Astrocyte of the spinal cord (primary cell): ENCODE measurements around the gene DDHD1.

Experiments used
- DNase-seq: peaks from one replicate; pipeline ENCODE4 v3.0.0; 2011; ENCODE audit warnings: low read depth, low spot score
- H3K4me3 ChIP-seq: 2 replicates; pipeline ENCODE4 v1.5.1; 2011; ENCODE audit warnings: low read depth, mild to moderate bottlenecking, low read length, moderate library complexity
- CTCF ChIP-seq: IDR thresholded peaks from 2 replicates; pipeline ENCODE4 v1.5.1; 2012; ENCODE audit warnings: low read depth, mild to moderate bottlenecking, low read length, inconsistent platforms
- in situ Hi-C: cut with HindIII; loops from 2 replicates; pipeline ENCODE4 v1.10.0; 2017; ENCODE audit warnings: low sequenced_read_pairs

Gene DDHD1

GRCh38 chr14:53152184-53152886 lies 788 bp downstream of the DDHD1 start:
- in situ Hi-C loops, result no loop called here
- no peak for TF ChIP-seq CTCF
- H3K4me3 ChIP-seq, result peak overlapping the region; percentile 85
- peak; percentile 55 for DNase-seq

DNA sequence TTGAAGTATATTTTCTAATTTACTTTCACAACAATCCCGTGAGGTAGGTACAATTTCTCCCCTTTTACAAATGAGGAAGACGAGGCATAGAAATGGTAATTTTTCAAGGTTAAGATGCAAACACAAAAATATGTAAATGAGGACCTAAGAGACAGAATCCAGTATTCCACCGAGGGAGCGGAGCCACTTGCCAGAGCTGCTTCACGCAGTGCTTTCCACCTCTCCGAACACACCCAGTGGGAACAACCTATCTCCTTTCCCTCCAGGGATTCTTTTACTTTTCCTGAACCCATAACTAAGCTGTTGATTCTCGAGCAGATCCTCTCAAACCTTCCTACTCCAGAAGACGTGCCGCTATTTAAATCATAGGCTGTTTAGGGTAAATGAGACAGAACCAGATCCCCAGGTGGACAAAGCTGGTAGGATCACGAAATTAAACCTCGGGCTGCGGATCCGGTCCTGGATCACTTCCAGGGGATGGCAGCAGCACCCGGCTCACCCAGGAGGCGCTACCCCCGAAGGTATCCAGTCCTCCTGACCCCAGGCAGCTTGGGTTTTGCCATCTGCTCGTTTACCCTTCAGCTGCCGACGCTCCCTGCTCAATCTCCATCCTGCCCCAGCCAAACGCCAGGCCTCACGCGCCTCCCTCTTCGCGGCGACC lies 1.5 kb downstream of the DDHD1 start:
- TF ChIP-seq CTCF, result no peak
- in situ Hi-C loops, result no loop called here
- peak; percentile 47 for DNase-seq
- H3K4me3 ChIP-seq, result peak overlapping the region; percentile 85

DNA sequence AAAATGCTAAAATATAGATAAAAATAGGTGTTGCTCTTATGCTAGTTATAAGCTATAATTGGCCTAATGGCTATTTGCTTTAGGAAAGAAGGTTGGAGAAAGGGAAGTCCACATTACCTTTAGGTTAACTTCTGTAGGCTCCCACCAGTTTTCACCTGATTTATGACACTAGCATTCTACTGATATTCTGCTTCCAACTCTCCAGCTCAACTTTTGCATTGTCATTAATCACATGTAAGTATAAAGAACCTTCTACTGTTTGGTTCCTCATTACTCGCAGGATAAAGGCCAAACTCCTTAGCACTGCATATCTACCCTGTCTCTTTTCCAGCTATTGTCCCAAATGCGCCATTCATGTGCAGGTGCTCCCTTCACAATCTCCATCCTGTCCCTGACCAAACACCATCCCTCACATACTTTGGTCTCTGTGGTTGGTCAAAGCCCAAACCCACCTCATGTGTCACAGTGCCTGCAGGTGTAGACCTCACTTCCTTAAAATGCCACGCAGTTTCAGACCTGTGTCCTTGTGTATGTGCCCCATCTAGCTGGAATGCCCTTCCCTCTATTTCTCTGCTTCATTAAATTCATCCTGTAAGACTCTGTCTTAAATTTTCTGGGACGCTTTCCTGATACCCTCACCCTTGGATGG lies 3.3 kb downstream of the DDHD1 start:
- in situ Hi-C loops, result no loop called here
- DNase-seq, result no peak
- no peak for TF ChIP-seq CTCF
- H3K4me3 ChIP-seq, result no peak overlapping the region

DNA sequence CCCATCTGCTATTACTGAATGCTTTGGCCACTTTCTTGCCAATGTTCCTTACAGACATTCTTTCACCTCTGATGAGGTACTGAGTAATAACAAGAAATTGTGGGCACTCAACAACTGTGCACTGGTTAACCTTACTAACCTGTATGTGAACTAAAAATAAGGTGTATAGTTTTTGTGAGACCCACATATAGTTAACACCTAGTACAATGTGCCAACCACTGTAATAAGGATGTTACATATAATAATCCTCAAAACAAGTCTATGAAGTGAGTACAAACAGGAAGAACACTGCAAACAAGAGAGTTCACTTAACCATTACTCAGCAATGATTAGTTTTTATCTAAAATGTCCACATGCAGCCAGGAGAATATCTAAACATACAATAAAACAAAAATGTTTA lies 4.5 kb downstream of the DDHD1 start:
- in situ Hi-C loops, result no loop called here
- no peak for DNase-seq
- TF ChIP-seq CTCF, result no peak
- no peak overlapping the region for H3K4me3 ChIP-seq

- no peak overlapping the region for H3K4me3 ChIP-seq
- TF ChIP-seq CTCF, result no peak
- in situ Hi-C loops, result no loop called here
- no peak for DNase-seq
Observed at GRCh38 chr14:53147893-53148292, 5.2 kb downstream of the DDHD1 start.

- in situ Hi-C loops, result no loop called here
- no peak for TF ChIP-seq CTCF
- H3K4me3 ChIP-seq, result no peak overlapping the region
- no peak for DNase-seq
Observed at GRCh38 chr14:53147208-53147607, 5.9 kb downstream of the DDHD1 start.
